Cardiac fibroblast (primary cell): ENCODE measurements around the gene PRKCB.

Experiments
- DNase-seq, 2 donors: peaks; one replicate each; pipeline versions ENCODE4 v3.0.0 to v3.0.0-alpha.2; 2010; ENCODE audit warnings: low read depth in 2 of 2
- H3K4me3 ChIP-seq, 2 donors: replicated peaks in 1 of 2; 1 replicate in 1 of 2; 2 replicates in 1 of 2; pipeline ENCODE4 v1.5.1; 2011; ENCODE audit warnings: low read depth in 2 of 2, low read length in 2 of 2, mild to moderate bottlenecking in 2 of 2, moderate library complexity in 1 of 2
- CTCF ChIP-seq: IDR thresholded peaks from one replicate; pipeline ENCODE4 v1.5.1; 2011; ENCODE audit warnings: low read depth, mild to moderate bottlenecking, low read length, inconsistent platforms

PRKCB gene

DNA sequence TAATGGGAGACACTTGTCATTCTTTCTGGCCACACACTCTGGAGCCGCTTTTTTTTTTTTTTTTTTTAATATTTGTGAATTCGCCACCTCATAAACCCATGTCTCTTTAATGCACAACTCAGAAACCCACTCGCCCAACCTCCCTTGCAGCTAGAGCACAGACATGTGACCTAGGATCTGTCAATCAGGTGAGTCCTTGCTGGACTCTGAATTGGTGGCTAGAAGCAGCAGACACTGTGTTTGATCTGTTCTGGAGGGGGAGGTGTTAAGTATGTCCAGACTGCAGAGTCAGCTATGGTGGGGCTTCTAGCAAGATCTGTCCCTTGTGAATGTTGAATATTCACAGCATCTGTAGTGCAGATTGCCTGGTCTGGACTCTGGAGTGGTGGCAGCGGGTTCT is 112.1 kb downstream of the PRKCB start:
- no peak for DNase-seq
- H3K4me3 ChIP-seq: no peak overlapping the region
- no peak for TF ChIP-seq CTCF

GRCh38 chr16:23948949-23949411 is 113.2 kb downstream of the PRKCB start:
- no peak overlapping the region for H3K4me3 ChIP-seq
- DNase-seq: no peak
- TF ChIP-seq CTCF: no peak

DNA sequence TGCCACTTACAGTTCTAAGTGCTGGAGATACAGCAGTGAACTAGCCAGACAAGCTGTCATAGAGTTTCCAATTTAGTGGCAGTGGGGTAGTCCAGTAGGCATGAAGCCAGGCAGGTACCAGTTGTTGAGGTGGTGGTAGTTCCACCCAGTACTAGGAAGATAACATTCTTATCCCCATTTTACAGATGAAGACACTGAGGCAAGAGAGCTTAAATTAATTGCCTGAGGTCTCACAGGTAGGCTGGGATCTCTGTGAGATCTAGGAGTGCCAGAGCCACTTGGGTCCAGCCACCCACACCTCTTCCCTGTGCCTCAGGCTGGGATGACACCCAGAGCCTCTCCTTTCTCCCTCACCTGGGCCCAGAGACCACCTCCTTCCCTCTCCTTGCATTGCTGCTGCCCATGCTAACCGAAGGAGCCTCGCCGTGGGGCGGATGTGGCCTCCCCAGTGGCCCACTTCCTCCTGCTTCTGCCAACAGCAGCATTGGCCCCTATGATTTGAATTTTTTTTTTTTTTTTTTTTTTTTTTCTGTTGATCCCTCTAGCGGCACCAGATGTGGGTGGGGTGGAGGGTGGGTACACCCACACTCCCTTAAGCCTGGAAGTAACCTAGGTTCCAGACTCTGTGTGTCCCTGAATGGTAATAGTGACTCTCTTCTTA is 114.0 kb downstream of the PRKCB start:
- TF ChIP-seq CTCF: no peak
- DNase-seq: no peak
- no peak overlapping the region for H3K4me3 ChIP-seq

GRCh38 chr16:23950291-23950894 is 114.6 kb downstream of the PRKCB start:
- TF ChIP-seq CTCF: no peak
- DNase-seq: no peak
- H3K4me3 ChIP-seq: no peak overlapping the region

- H3K4me3 ChIP-seq: no peak overlapping the region
- no peak for DNase-seq
- TF ChIP-seq CTCF: no peak
These were observed 115.1 kb downstream of the PRKCB start for GRCh38 chr16:23950898-23951297.

- no peak for DNase-seq
- no peak overlapping the region for H3K4me3 ChIP-seq
- no peak for TF ChIP-seq CTCF
These were observed 116.6 kb downstream of the PRKCB start for GRCh38 chr16:23952128-23952970.
